ENCODE results near the gene CSF3. TPM values are rescaled to one million over a fixed set of nuclear protein-coding genes. Genes with fewer than 3 reads are reported as not detected.

The CSF3 gene, protein sequence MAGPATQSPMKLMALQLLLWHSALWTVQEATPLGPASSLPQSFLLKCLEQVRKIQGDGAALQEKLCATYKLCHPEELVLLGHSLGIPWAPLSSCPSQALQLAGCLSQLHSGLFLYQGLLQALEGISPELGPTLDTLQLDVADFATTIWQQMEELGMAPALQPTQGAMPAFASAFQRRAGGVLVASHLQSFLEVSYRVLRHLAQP
- total RNA-seq (2022; extraction: Qiagen RNA extraction) = 0.94 to 1.3 TPM (median 1.3 TPM) in 5 replicates

DNA sequence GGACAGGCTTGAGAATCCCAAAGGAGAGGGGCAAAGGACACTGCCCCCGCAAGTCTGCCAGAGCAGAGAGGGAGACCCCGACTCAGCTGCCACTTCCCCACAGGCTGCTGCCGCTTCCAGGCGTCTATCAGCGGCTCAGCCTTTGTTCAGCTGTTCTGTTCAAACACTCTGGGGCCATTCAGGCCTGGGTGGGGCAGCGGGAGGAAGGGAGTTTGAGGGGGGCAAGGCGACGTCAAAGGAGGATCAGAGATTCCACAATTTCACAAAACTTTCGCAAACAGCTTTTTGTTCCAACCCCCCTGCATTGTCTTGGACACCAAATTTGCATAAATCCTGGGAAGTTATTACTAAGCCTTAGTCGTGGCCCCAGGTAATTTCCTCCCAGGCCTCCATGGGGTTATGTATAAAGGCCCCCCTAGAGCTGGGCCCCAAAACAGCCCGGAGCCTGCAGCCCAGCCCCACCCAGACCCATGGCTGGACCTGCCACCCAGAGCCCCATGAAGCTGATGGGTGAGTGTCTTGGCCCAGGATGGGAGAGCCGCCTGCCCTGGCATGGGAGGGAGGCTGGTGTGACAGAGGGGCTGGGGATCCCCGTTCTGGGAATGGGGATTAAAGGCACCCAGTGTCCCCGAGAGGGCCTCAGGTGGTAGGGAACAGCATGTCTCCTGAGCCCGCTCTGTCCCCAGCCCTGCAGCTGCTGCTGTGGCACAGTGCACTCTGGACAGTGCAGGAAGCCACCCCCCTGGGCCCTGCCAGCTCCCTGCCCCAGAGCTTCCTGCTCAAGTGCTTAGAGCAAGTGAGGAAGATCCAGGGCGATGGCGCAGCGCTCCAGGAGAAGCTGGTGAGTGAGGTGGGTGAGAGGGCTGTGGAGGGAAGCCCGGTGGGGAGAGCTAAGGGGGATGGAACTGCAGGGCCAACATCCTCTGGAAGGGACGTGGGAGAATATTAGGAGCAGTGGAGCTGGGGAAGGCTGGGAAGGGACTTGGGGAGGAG lies at the start of gene CSF3:
TSS of gene CSF3 (plus strand) at position 436 of the 993 bp plus-strand sequence. CDS start at position 471, 35 bp downstream.

DNA sequence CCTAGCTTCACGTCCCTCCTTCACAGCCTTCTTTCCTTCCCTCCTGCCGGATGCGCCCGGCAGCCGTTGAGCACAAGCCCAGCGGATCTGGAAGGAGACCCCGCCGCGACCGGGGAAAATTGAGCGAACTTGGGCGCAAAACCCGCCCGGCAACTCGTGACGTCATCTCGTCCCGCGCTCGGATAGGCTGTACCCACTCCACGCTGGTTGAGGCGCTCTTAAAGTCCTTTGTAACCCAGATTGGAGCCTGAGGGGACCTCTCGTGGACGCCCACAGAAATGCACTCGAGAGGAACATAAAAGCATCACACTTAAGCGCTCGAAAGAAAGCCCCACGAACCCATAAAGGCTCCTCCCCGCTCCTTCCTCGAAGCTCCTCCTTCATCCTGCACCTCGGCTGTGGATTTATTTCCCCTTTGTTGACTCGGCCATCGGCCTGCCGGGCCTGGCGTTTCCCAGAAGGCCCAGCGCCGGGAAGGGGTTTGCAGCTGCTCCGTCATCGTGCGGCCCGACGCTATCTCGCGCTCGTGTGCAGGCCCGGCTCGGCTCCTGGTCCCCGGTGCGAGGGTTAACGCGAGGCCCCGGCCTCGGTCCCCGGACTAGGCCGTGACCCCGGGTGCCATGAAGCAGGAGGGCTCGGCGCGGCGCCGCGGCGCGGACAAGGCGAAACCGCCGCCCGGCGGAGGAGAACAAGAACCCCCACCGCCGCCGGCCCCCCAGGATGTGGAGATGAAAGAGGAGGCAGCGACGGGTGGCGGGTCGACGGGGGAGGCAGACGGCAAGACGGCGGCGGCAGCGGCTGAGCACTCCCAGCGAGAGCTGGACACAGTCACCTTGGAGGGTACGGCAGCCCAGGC lies 34.7 kb upstream of the CSF3 start, which contains the start of gene PSMD3:
TSS of gene PSMD3 (plus strand) at position 457 of the 856 bp plus-strand sequence. CDS start at position 621, 164 bp downstream.

DNA sequence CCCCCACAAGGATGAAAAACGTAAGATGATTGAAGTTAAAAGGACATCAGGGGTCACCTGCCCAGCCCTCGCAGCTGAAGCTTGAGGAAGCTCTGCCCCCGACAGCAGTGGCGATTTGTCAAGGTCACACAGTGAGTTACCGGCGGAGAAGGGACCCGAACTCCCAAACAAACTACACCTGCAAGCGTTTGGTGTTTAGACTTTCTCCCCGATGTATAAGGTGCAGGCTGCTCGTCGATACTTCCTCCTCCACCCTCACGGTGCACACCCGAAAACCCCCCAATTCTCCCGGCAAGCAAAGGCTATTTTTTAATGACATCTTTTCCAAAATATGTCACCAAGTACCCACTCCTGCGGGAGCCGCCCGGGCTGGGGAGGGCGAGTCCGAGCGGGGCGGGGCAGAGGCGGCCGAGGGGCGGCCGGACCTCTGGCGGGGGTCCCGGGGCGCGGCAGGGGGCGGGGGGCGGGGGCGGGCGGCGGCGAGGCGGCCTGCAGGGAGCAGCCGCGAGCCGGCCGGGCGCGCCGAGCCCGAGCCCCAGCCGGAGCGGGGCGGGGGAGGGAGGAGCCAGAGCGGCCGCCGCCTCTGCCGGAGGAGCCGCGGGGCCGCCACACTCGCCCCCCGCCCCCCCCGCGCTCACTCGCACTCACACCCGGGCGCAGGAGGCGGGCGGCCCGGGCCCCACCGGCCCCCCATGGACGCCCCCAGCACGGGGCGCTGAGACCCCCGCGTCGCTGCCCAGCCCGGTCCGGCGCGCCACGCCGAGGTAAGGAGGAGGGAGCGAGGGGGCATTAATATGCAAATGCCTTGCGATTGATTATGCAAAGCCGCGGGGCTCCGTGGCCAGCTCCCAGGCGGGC lies 47.3 kb downstream of the CSF3 start, which contains the start of gene THRA:
TSS of gene THRA (plus strand) at position 637 of the 858 bp plus-strand sequence. CDS start 11,524 bp downstream, outside the sequence.

Other genes with a start within 250 kb of the CSF3 start
- gene IKZF3, start 151.1 kb upstream of the CSF3 start, total RNA-seq (2022; extraction: Qiagen RNA extraction) = not detected in 5 replicates
- not detected in 5 replicates for gene ZPBP2, start 147.2 kb upstream of the CSF3 start, total RNA-seq (2022; extraction: Qiagen RNA extraction)
- 1.6 to 2.6 TPM (median 2.1 TPM) in 5 replicates for gene GSDMB, start 96.8 kb upstream of the CSF3 start, total RNA-seq (2022; extraction: Qiagen RNA extraction)
- gene ORMDL3, start 87.8 kb upstream of the CSF3 start, total RNA-seq (2022; extraction: Qiagen RNA extraction) = 31.0 to 41.5 TPM (median 40.0 TPM) in 5 replicates
- gene LRRC3C, start 87.7 kb upstream of the CSF3 start, total RNA-seq (2022; extraction: Qiagen RNA extraction) = not detected in 5 replicates
- gene GSDMA, start 52.4 kb upstream of the CSF3 start, total RNA-seq (2022; extraction: Qiagen RNA extraction) = not detected in 5 replicates
- gene PSMD3, start 34.6 kb upstream of the CSF3 start, total RNA-seq (2022; extraction: Qiagen RNA extraction) = 149 to 177 TPM (median 171 TPM) in 5 replicates
- gene MED24, start 39.0 kb downstream of the CSF3 start, total RNA-seq (2022; extraction: Qiagen RNA extraction) = 52.2 to 61.9 TPM (median 57.0 TPM) in 5 replicates
- 28.0 to 36.7 TPM (median 32.3 TPM) in 5 replicates for gene THRA, start 47.5 kb downstream of the CSF3 start, total RNA-seq (2022; extraction: Qiagen RNA extraction)
- gene NR1D1, start 85.1 kb downstream of the CSF3 start, total RNA-seq (2022; extraction: Qiagen RNA extraction) = 8.3 to 10.8 TPM (median 10.0 TPM) in 5 replicates
- gene MSL1, start 106.5 kb downstream of the CSF3 start, total RNA-seq (2022; extraction: Qiagen RNA extraction) = 59.7 to 64.8 TPM (median 63.1 TPM) in 5 replicates
- 43.3 to 50.3 TPM (median 46.4 TPM) in 5 replicates for gene CASC3, start 125.1 kb downstream of the CSF3 start, total RNA-seq (2022; extraction: Qiagen RNA extraction)
- gene RAPGEFL1, start 162.0 kb downstream of the CSF3 start, total RNA-seq (2022; extraction: Qiagen RNA extraction) = 1.9 to 3.2 TPM (median 2.9 TPM) in 5 replicates
- gene WIPF2, start 203.9 kb downstream of the CSF3 start, total RNA-seq (2022; extraction: Qiagen RNA extraction) = 18.7 to 23.5 TPM (median 20.0 TPM) in 5 replicates